Osteoblast (primary cell): ENCODE data around the gene SOST. TPM values are rescaled to one million over a fixed set of nuclear protein-coding genes. Genes with fewer than 3 reads are reported as not detected.

ENCODE experiments used
- DNase-seq: peaks from one replicate; pipeline ENCODE4 v3.0.0; 2011; ENCODE audit warnings: low spot score, mixed read lengths; ENCODE audit not compliant: insufficient read length; ENCODE audit errors: missing footprints
- H2AFZ ChIP-seq: 2 replicates; pipeline ENCODE4 v1.6.0; 2011; ENCODE audit warnings: mild to moderate bottlenecking, low read length
- H3K27ac ChIP-seq: 2 replicates; pipeline ENCODE4 v1.5.1; 2011; ENCODE audit warnings: mild to moderate bottlenecking, low read depth, low read length, moderate library complexity
- H3K27me3 ChIP-seq: 2 replicates; pipeline ENCODE4 v1.6.0; 2012; ENCODE audit warnings: mild to moderate bottlenecking, control low read depth, inconsistent platforms, low read length, moderate library complexity; ENCODE audit not compliant: insufficient read depth
- H3K36me3 ChIP-seq: 2 replicates; pipeline ENCODE4 v1.5.1; 2011; ENCODE audit warnings: mild to moderate bottlenecking, low read length, control low read depth, moderate library complexity; ENCODE audit not compliant: insufficient read depth
- H3K4me1 ChIP-seq: 2 replicates; pipeline ENCODE4 v1.5.1; 2011; ENCODE audit warnings: mild to moderate bottlenecking, low read length, control low read depth, moderate library complexity; ENCODE audit not compliant: insufficient read depth
- H3K4me2 ChIP-seq: 2 replicates; pipeline ENCODE4 v1.6.0; 2011; ENCODE audit warnings: mild to moderate bottlenecking, low read length; ENCODE audit not compliant: insufficient read depth
- H3K4me3 ChIP-seq: fragments of 200-600 bp; sonication (generic); 3 replicates; pipeline ENCODE4 v1.5.1; 2012; ENCODE audit warnings: mild to moderate bottlenecking, low read length, inconsistent platforms; ENCODE audit not compliant: insufficient read depth
- H3K79me2 ChIP-seq: 2 replicates; pipeline ENCODE4 v1.6.0; 2012; ENCODE audit warnings: mild to moderate bottlenecking, low read length, control low read depth, inconsistent platforms; ENCODE audit not compliant: insufficient read depth
- H3K9me3 ChIP-seq: 2 replicates; pipeline ENCODE4 v1.5.1; 2011; ENCODE audit warnings: low read depth, low read length, control low read depth
- H4K20me1 ChIP-seq: 2 replicates; pipeline ENCODE4 v1.6.0; 2012; ENCODE audit warnings: mild to moderate bottlenecking, low read length, control low read depth; ENCODE audit not compliant: insufficient read depth
- CTCF ChIP-seq: IDR thresholded peaks from 2 replicates; pipeline ENCODE4 v1.5.1; 2011; ENCODE audit warnings: mild to moderate bottlenecking, low read depth, low read length, moderate library complexity; ENCODE audit errors: extremely low read depth
- total RNA-seq: library from RNA; depleted of rRNA; stranded (reverse); fragments of >200 nt; gene quantifications from 2 replicates; pipeline ENCODE4 v1.2.3, GENCODE V29; 2012

SOST gene
- total RNA-seq, 1 donor, result not detected

GRCh38 chr17:43710101-43710500 lies 48.5 kb downstream of the SOST start:
- H3K4me3 ChIP-seq, result no peak overlapping the region
- H4K20me1 ChIP-seq, result no peaks in the 10 kb centered on the region
- H2AFZ ChIP-seq, result no peak overlapping the region
- peaks cover 5% of the 10 kb centered on the region for H3K4me1 ChIP-seq
- no peaks in the 10 kb centered on the region for H3K79me2 ChIP-seq
- H3K27ac ChIP-seq, result no peak overlapping the region
- H3K4me2 ChIP-seq, result no peak overlapping the region
- DNase-seq, result peak; percentile 42
- H3K36me3 ChIP-seq, result no peaks in the 10 kb centered on the region
- no peak for TF ChIP-seq CTCF
- no peaks in the 10 kb centered on the region for H3K9me3 ChIP-seq
- H3K27me3 ChIP-seq, result peaks cover 28% of the 10 kb centered on the region

GRCh38 chr17:43709210-43709609 lies 49.4 kb downstream of the SOST start:
- no peaks in the 10 kb centered on the region for H4K20me1 ChIP-seq
- H3K79me2 ChIP-seq, result no peaks in the 10 kb centered on the region
- no peak for TF ChIP-seq CTCF
- no peak overlapping the region for H2AFZ ChIP-seq
- peaks cover 2% of the 10 kb centered on the region for H3K4me1 ChIP-seq
- DNase-seq, result no peak
- H3K9me3 ChIP-seq, result no peaks in the 10 kb centered on the region
- peaks cover 29% of the 10 kb centered on the region for H3K27me3 ChIP-seq
- H3K27ac ChIP-seq, result no peak overlapping the region
- H3K4me2 ChIP-seq, result no peak overlapping the region
- H3K36me3 ChIP-seq, result no peaks in the 10 kb centered on the region
- H3K4me3 ChIP-seq, result no peak overlapping the region

- Histone ChIP-seq H3K27me3 (peaks cover 26% of the 10 kb centered on the region), H3K4me1 (no peaks in the 10 kb centered on the region), H3K4me2 (no peak overlapping the region), H4K20me1 (no peaks in the 10 kb centered on the region), H3K79me2 (no peaks in the 10 kb centered on the region), H3K27ac (no peak overlapping the region), H3K9me3 (no peaks in the 10 kb centered on the region), H3K36me3 (no peaks in the 10 kb centered on the region), H3K4me3 (no peak overlapping the region), H2AFZ (no peak overlapping the region)
- DNase-seq, result no peak
- TF ChIP-seq CTCF, result no peak
Observed at GRCh38 chr17:43707184-43707583, 51.4 kb downstream of the SOST start.

GRCh38 chr17:43706235-43706634 lies 52.4 kb downstream of the SOST start:
- TF ChIP-seq CTCF, result no peak
- Histone ChIP-seq H4K20me1 (no peaks in the 10 kb centered on the region), H3K27me3 (peaks cover 24% of the 10 kb centered on the region), H3K9me3 (no peaks in the 10 kb centered on the region), H3K4me1 (peaks cover 5% of the 10 kb centered on the region), H2AFZ (no peak overlapping the region), H3K36me3 (no peaks in the 10 kb centered on the region), H3K4me2 (no peak overlapping the region), H3K79me2 (no peaks in the 10 kb centered on the region), H3K4me3 (no peak overlapping the region), H3K27ac (no peak overlapping the region)
- no peak for DNase-seq

Other genes with a start within 250 kb of the SOST start
- 0.72 and 1.2 TPM in 2 replicates for gene ETV4, start 212.5 kb downstream of the SOST start, total RNA-seq
- gene MEOX1, start 96.9 kb downstream of the SOST start, total RNA-seq, result under 0.01 TPM in 1 of 2 replicates, not detected in the other
- gene DUSP3, start 20.2 kb upstream of the SOST start, total RNA-seq, result 67.8 and 68.8 TPM in 2 replicates
- gene CFAP97D1, start 21.6 kb upstream of the SOST start, total RNA-seq, result under 0.01 TPM in 1 of 2 replicates, not detected in the other
- 6.2 and 7.1 TPM in 2 replicates for gene MPP3, start 74.4 kb upstream of the SOST start, total RNA-seq
- not detected in 2 replicates for gene CD300LG, start 88.4 kb upstream of the SOST start, total RNA-seq
- 0.59 and 0.72 TPM in 2 replicates for gene MPP2, start 148.7 kb upstream of the SOST start, total RNA-seq
- gene PPY, start 183.7 kb upstream of the SOST start, total RNA-seq, result not detected in 2 replicates
- gene PYY, start 195.1 kb upstream of the SOST start, total RNA-seq, result not detected in 2 replicates
- gene NAGS, start 245.8 kb upstream of the SOST start, total RNA-seq, result 0.36 and 0.59 TPM in 2 replicates